GM12865 (cell line): ENCODE data around the gene PTPRK.

Experiments used
- DNase-seq: peaks from one replicate; pipeline ENCODE4 v3.0.0; 2010; ENCODE audit warnings: low read depth
- H3K4me3 ChIP-seq: 2 replicates; pipeline ENCODE4 v1.5.1; 2011; ENCODE audit warnings: mild to moderate bottlenecking, low read depth, low read length, control low read depth
- CTCF ChIP-seq: IDR thresholded peaks from 2 replicates; pipeline ENCODE4 v1.5.1; 2011; ENCODE audit warnings: low read length, control low read depth, low read depth, inconsistent platforms; ENCODE audit not compliant: insufficient read depth; ENCODE audit errors: missing control alignments

The PTPRK gene

DNA sequence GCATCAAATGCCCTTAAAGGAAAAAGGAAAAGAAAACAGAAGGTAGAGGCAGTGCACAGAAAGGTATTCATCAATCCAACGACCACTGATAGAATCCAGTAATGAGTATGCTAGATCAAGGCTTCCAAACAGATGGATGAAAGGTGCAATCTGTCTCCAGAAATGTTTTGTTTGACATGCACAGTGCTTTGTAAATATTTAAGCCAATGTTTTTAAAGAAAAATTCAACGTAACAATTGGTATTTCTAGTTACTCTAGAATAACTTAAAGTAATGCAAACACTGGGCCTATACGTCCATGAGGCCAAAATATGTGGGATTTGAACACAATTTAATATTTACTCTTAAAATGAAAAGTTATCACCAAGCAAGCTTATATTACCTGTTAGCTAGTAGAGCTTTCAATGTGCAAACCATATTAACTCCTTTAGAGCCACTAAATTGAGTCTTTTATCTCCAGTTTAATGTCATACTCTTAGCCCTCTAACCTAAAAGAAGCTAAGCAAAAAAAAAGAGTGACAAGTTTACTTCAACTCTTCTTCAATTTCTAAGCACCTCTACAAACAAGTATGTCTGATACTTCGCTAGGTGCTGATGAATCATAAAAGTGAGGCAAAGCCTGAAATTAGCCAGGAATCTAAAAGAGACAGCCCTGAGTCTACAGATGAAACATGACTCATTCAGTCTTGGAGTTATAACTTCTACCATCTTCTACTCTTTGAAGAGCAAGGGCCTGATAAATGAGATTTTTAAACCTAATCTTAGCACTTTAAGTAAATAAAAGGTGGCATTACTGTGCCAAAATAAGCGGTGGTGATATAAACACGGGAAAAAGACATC lies 169.8 kb downstream of the PTPRK start:
- no peak for DNase-seq
- H3K4me3 ChIP-seq = no peak overlapping the region
- TF ChIP-seq CTCF = no peak

GRCh38 chr6:128347123-128347522 lies 173.3 kb downstream of the PTPRK start:
- no peak for TF ChIP-seq CTCF
- no peak overlapping the region for H3K4me3 ChIP-seq
- no peak for DNase-seq

GRCh38 chr6:128346569-128346968 lies 173.8 kb downstream of the PTPRK start:
- no peak for DNase-seq
- no peak for TF ChIP-seq CTCF
- no peak overlapping the region for H3K4me3 ChIP-seq

DNA sequence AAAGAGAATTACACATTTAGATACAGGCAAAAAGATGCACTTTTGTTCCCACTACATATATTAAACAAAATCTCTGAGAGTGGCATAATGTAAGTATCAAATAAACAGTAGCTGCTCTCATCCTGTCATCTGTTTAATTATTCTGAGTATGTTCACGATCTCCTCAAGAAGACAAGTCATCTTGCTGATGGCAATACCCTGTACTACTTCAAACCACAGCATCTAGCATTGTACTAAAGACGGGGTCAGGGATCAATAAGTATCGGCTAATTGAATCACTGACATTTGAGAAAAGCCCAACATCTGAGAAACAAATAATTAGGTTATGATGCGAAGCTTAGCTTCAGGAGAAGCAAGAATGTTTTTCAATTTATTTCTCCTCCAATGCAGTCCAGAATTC lies 175.1 kb downstream of the PTPRK start:
- no peak overlapping the region for H3K4me3 ChIP-seq
- DNase-seq = no peak
- no peak for TF ChIP-seq CTCF

DNA sequence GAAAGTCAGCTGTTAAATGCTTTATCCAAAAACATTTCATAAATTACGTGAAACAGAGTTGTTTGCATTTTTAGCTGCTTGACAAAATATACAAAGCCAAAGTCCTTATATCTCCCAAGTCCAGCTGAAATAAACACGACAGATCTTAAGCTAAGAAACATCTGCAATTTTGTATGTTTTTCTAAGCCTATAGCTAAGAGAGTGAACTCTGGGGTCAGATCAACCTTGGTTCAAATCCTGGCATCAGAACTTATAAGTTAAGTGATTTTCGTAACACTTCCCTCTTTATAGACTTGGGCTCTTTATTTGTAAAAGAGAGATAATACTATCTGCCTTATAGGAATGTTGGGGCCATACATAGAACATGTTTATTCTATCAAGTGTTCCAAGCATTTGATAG lies 176.7 kb downstream of the PTPRK start:
- TF ChIP-seq CTCF = no peak
- no peak for DNase-seq
- H3K4me3 ChIP-seq = no peak overlapping the region

- no peak for DNase-seq
- H3K4me3 ChIP-seq = no peak overlapping the region
- no peak for TF ChIP-seq CTCF
These were observed 180.6 kb downstream of the PTPRK start for GRCh38 chr6:128339635-128340450.
